Measurements from ENCODE around the gene DUSP19.

Gene DUSP19

DNA sequence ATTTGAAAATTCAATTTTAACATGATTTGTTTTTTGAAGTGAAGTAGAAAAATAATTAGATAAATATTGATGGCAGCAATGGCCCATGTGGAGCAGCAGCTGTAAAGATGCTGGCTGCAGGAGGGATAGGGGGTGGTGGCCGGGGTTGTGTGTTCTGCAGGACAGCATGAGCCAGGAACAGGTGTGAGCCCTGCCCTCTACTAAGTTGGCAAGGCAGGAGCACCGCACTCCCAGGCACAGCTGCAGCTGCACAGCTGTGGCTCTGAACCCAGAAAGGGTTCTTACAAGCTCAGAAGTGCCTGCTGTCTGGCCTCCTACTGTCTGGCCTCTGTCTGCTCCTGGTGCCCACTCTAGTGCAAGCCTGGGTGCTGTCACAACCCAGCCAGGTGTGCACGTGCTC lies 10.0 kb upstream of the DUSP19 start:
- no peak for DNase-seq (ENCODE audit: low read depth)

DNA sequence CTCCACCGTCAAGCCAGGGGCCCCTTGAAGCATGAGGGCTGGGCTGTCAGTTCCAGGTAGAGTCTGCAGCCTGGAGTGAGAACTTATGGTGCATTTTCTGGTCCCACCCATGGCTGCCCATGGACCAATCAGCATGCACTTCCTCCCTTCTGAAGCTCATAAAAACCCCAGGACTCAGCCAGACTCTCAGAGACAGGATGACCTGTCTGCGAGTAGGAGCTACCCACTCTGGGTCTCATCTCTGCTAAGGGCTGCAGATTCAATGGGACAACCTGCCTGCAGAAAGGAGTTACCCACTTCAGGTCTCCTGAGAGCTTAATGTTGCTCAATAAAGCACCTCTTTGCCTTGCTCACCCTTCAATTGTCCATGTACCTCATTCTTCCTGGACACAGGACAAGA lies 9.4 kb upstream of the DUSP19 start:
- DNase-seq (ENCODE audit: low read depth), result no peak

DNA sequence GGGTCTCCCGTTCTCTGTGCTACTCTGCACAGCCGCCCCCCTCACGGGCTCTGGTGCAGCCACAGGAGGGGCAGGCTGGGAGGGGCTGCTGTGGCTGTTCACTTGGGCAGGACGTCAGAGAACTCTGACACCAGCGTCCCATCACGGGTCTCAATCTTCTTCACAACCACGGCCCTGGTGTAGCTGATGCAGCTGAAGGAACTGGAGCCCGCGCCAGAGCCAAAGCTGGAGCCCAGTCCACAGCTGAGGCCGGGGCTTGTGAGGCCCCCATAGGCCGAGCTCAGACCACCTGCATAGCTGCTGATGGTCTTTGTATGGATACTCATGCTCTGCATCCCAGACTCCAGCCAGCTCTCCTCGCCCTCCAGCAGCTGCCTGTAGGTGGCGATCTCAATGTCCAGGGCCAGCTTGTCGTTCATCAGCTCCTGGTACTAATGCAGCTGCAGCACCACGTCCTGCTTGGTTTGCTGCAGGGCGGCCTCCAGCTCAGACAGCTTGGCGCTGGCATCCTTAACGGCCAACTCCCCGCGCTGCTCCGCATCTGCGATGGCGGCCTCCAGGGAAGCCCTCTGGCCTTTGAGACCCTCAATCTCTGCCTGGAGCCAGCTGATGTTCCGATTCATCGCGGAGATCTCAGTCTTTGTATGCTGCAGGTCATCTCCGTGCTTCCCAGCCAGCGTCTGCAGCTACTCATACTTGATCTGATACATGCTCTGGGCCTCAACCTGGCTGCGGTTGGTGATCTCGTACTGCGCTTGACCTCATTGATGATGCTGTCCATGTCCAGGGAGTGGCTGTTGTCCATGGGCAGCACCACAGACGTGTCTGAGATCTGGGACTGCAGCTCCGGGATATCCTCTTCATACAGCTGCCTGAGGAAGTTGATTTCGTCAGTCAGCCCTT lies 7.4 kb upstream of the DUSP19 start:
- peak; percentile 60 for DNase-seq (ENCODE audit: low read depth)

DNA sequence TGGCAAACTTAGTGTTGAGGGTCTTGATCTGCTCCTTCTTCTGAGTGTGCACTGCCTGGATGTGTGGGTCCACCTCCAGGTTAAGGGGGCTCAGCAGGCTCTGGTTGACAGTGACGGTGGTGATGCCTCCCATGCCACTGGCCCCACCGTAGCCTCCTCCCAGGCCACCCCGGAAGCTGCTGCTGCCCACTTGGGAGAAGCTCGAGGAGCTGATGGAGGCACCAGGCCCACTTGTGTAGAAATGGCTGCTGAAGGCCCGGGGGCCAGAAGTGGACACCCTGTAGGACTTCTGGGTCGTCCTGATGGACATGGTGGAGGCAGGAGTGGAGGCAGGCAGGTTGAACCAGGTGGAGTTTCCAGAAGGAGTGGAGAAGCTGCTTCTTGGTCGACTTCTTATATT lies 6.4 kb upstream of the DUSP19 start:
- DNase-seq (ENCODE audit: low read depth), result no peak

DNA sequence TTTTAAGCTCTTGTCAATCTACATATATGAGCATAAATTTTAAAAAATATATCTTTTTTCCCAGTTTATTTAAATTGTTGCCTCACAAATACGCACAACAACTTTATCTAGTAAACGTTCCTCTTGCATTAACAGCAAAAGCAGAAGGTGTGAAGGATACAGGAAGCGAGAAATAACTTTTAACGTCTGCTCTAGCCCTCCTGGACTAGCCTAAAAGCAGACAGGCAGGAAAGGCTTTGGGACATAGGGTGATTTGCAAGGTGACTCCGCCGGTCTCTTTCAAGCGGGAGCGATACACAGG lies 434 bp upstream of the DUSP19 start:
- DNase-seq (ENCODE audit: low read depth), result peak; percentile 18

DNA sequence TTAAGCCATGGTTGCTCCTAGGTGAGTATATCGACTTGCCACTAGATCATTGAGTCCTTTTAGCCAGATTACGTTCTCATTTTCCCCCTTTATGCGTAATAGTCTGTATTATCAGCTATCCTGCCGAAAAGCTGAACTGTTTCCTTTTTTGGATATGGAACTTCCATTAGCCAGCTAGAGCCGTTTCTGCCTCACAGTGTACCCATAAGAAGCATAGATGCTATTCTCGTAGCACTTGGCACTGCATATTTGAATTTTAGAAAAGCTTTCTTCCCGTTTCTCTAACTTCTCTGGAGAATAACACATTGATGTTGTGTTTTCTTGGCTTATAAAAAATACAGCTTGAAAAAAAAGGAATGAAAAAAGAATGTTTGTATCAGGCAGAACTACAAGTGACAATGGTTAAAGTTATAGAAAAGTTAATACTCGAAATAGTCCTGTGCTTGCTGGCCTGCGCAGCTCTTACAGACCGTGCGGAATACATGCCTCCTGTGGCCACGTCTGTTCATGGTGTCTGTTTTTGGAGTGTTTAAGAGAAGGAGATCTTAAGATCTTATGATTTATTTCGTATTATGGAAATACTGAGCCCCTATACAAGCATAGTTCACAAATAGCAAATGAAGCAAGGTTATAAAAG lies 710 bp downstream of the DUSP19 start:
- DNase-seq (ENCODE audit: low read depth), result no peak

DNA sequence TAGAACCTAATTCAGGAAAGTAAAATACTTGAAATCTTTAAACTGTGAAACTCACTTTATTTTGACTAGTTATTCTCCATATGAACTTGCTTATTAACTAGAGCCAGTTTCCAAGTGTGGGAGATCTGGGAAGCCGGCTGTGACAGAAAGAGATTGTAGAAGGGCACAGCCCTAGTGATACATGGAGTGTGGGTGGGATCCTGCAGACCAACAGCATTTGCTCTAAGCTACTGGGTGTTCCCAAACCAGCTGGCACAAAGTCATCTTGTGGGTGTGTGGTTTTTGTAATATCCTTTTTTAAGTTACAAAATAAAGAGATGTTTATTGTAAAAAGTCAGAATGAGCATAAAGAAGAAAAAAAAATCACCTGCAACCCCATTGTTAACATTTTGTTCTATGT lies 3.4 kb downstream of the DUSP19 start:
- DNase-seq (ENCODE audit: low read depth), result no peak

DNA sequence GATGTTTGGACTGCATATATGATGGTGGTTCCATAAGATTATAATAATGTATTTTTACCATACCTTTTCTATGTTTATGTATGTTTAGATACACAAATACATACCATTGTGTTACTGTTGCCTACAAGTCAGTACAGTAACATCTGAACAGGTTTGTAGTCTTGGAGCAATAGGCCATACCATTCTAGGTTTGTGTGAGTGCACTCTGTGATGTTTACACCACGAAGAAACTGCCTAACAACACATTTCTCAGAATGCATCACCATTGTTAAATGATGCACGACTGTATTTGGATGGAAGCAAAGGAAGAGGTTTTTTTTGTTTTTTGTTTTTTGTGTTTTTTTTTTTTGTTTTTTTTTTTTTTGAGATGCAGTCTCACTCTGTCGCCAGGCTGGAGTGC lies 9.5 kb downstream of the DUSP19 start:
- no peak for DNase-seq (ENCODE audit: low read depth)

DNA sequence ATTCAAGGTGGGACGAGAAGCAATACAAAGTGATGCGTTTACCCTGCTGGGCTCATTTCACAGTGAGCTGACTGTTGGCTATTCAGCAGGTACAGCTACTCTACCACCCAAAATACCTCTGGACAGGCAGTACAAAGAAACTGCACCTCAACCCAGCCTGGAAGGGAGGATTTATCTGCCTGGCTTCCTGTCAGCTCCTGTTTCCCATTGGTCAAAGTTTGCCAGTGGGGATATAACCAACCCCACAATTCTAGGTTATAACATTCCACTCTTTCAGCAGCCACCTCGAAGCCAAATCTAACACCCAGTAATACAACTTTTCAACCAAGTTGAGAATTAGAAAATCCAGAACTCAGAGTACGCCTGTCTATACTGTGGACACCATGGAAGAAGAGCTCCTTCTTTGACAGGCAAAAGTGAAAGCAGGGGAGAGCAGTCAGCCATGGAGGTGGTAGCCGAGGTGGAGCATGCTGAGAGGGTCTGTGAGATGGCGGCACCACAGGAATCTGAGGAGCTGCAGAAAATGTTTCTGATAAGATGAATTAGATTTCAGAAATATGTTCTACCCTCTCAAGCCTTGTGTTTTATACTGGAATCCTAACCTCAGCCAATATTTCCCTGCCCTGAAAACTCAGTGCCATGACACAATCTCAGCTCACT lies 10.8 kb downstream of the DUSP19 start:
- no peak for DNase-seq (ENCODE audit: low read depth)

DNA sequence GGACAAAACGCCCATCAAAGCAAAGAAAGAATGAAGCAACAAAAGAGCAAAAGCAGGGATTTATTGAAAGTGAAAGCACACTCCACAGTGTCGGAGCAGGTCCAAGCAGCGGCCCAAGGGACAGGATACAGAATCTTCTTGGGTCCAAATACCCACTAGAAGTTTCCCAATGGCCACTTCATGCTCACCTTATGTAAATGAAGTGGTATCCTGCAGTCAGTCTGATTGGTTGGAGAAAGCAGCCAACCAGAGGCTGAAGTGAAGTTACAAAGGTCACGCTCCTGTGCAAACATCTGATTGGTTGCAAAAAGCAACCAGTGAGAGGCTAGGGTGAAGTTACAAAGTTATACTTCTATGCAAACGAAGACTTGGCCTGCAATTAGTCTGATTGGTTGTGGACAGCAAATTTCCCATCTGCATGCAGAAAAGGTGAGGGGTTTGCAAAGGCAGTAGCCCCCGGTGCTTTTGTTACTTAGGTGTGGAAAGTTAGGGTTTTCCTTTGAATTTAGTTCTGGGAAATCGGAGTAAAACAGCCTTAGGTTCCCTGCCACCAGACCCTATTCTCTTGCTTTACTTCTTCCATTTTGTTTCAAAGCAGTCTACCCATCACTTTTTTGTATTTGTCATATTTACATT lies 12.9 kb downstream of the DUSP19 start:
- no peak for DNase-seq (ENCODE audit: low read depth)

DNA sequence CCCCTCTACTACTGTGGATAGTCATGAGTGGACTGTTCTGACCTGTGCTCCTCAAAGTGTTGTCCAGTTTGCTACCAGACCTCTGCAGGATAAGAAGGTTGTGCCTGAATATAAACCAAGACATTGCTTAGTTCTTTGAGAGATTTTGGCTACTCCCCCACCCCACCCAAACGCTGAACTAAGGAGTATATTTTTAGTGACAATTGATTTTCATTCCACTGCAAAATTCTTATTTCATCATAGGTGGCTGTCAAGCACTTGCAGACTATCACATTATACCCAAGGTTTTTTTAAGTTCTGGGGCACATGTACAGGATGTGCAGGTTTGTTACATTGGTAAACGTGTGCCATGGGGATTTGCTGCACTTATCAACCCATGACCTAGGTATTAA lies 13.4 kb downstream of the DUSP19 start:
- no peak for DNase-seq (ENCODE audit: low read depth)

DNA sequence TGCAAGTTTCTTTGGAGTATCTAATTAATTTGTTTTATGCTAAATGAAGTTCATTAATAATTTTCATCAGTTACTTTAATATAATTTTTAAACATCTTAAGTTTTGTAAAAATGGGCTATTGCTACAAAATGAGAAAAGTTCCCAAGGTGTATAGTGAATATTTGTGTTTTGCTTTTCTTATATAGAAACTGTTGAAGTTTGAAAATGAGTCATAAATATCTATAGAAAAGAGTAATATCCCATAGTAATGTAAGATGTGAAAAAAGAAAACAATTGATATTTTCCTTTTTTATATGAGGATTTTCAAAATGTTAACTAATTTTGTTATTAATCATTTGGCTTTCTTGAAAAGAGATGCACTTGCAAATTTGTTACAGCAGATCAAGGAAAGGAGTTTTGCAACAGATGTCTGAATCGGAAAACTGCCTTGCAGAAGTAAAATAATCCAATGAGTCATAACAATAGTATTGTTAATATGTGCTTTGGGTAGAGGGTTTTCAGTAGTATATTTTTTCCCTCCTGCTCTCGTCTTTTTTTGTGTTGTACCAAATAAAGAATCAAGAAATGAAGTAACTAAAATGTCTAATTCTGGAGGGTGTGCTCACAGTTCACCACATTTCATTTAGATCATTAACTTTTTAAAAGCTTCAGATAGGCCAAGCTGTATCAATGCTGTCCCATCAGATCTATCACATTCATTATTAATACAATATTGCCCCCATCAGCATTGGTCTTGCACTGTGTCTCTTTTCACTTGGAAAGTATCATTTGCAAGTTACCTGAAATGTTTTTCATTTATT lies 15.5 kb downstream of the DUSP19 start:
- peak; percentile 78 for DNase-seq (ENCODE audit: low read depth)

DNA sequence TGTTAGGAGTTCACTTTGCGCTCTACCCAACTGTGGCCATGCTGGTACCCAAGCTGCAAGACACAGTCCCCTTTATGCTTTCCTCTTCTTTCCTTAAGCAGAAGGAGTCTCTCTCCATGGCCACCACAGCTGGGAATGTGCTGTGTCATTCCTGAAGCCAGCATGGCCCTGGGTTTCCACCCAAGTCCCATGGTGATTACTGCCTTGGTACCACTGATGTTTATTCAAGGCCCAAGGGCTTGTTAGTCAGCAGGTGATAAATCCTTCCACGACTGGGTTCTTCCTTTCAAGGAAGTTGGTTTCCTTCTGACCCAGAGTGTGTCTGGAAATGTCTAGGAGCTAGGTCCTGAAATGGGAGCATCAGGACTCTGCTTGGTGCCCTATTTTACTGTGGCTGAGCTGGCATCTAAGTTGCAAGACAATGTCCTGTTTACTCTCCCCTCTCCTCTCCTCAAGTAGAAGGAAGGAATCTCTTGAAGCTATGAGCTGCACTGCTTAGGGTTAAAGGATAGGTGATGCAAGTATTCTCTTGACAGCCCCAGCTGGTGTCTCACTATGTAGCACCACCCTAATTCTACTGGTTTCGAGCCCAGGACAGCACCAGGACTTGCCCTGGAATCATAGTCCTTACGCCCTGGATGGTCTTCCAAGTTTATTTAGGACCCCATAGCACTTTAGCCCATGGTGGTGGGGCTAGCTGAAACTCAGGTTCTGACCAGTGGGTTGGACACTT lies 27.0 kb downstream of the DUSP19 start:
- peak; percentile 18 for DNase-seq (ENCODE audit: low read depth)

DNA sequence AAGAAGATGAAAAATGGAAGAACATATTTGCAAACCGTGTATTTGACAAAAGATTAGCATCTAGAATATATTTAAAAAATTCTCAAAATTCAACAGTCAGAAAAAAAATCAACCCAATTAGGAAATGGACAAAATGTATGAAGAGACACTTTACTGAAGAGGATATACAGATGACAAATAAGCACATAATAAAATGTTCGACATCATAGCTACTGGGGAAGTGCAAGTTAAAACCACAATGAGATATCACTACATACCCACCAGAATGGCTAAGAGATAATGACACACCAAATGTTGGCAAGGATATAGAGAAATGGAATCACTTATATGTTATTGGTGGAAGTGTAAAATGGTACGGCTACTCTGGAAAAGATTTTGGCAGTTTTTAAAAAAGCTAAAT lies 34.0 kb downstream of the DUSP19 start:
- no peak for DNase-seq (ENCODE audit: low read depth)

DNA sequence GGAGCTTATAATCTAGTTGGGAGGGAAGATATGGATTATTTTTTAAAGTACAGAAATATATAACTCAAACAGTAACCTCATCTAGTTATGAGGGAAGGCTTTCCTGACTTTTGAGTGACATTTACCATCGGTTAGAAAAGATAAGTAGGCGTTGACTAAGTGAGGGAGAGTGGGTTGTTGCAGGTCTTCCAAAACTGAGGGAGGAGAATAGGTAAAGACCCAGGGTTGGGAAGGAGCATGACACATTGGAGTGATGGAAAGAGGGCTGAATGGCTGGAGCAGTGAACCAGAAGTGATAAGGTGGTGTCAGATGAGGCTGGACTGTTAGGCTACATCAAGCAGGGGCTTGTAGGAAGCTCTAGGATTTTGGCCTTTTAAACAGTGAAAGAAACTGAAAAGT lies 35.1 kb downstream of the DUSP19 start:
- DNase-seq (ENCODE audit: low read depth), result no peak

DNA sequence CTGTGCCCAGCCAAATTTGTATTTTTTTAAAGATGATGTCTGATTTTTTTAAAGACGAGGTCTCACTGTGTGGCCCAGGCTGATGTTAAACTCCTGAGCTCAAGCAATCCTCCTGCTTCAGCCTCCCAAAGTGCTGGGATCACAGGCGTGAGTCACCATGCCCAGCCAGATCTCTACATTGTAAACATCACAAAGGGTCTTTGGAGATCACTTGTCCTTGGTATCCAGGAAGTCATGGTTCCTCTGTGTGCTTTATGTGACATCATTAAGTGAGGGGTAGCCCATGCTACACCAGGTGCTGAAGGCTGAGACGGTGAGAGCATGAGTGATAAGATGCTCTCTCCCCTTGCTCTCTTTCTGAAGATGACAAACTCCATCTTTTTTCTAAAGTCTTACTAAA lies 38.7 kb downstream of the DUSP19 start:
- DNase-seq (ENCODE audit: low read depth), result no peak

DNA sequence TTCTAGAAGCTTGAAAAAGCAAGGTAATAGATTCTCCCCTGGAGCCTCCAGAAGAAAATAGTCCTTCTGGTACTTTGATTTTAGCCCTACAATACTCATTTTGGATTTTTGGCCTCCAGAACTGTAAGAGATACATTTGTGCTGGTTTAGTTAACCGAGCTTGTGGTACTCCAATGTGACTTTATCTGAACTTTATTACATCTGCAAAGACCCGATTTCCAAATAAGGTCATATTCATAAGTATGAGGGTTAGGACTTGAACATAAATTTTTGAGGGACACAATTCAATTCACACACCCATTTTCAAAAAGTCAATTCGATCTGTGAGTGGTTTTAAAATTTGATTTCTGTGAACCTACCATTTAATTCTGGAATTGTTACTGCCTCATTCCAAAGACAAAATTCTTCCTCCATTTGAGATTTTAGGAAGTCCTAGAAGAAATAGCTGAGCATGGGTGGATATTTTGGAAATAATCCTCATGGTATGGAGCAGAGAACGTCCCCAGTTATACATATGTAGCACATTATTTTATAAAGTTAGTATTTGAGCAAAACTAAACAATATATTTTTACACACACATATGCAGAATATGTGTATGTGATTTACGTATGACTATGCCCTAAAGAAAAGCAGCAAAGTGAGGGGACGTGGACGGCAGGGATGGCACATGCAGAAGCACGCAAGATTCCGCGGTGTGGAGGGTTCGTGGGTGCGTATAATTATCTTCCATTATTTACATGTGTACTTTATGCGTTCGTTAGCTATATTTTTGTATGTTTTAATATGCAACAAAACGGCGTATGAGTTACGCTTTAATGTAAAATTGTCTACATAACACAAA lies 44.8 kb downstream of the DUSP19 start:
- no peak for DNase-seq (ENCODE audit: low read depth)

DNA sequence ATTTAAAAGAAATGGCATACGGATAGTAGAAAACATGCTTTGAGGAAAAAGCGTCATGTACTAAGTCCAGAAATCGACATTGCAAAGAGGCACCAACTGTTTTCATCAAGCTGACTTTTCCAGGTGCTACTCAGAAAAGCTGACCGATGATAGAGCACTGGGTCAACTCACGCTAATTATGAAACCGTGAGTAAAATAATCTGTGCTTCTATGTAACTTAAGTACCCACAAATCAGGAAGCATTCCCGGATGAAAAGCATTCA lies 45.3 kb downstream of the DUSP19 start:
- DNase-seq (ENCODE audit: low read depth), result no peak

DNA sequence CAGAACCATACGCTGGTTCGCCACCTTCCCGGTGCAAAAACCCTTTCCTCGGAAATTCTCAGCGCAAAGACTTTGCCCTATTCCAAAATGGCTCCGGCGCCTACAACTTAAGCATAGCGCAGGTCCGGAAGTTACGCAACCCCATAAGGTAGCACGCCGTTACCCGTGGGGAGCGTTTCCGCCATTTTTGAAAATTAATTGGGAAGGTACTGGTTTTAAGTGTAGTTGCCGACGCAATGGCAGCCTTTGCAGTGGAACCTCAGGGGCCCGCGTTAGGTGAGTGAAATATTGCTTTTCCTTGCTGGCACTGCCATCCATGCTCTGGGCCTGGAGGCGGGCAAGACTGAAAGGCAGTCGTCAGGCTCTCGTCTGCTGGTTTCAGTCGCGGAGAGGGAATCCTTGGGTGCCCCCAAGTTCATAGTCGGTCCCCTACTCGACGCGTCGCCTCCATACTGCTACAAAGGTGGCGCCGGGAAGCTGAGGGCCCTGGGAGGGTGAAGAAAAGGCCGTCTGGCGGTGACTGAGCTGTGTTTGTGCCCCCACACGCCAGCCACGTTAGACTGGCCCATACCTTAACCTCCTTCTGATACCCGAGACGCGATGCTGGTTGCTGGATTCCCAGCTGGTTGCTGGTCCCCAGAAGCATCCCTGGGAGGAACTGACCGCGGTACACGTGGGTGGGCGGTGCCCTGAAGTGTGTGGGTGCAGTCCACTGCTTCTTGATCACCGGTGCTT lies 45.8 kb downstream of the DUSP19 start, which contains the start of gene NUP35:
TSS of gene NUP35 (plus strand) at position 222 of the 735 bp plus-strand sequence. CDS start at position 237, 15 bp downstream.
- peak; percentile 92 for DNase-seq (ENCODE audit: low read depth)

DNA sequence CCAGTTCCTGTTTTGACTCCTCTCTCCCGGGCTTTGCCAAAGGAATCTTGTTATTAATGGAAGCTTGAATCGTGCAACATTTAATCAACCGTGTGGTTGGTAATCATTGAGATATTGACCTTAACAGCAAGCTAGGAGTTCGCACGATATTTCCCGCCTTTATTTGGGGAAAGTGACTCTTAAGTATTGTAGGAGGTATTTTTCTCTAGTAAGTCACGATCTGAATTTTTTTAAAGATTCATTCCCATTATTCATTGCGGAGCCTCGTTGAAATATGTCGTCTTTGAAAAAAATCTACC lies 46.4 kb downstream of the DUSP19 start:
- DNase-seq (ENCODE audit: low read depth), result no peak

All from iris pigment epithelial cell (primary cell).